CD4-positive, alpha-beta T cell treated with Interferon alpha-2 for 1 hour (primary cell): ENCODE data around the gene CDKN1A.
A peak's percentile ranks its signal among the peaks of the same experiment; 100 is the strongest.
"Not testable (repeated sequence)": the region's sequence is repeated elsewhere in the genome, so short reads cannot be mapped to it uniquely, and the experiment has no call there.

Experiments
- DNase-seq, 2 donors: peaks; one replicate each; pipeline ENCODE4 v3.0.0-alpha.2; 2020 to 2022

Gene CDKN1A

GRCh38 chr6:36722879-36723278 is 44.4 kb downstream of the CDKN1A start:
- DNase-seq = no peak

- DNase-seq = not testable (repeated sequence)
Observed at GRCh38 chr6:36723992-36724391, 45.5 kb downstream of the CDKN1A start.

GRCh38 chr6:36724514-36725390 is 46.2 kb downstream of the CDKN1A start:
- peak; percentile 33 to 49 for DNase-seq

GRCh38 chr6:36725581-36725980 is 47.1 kb downstream of the CDKN1A start:
- DNase-seq = no peak

GRCh38 chr6:36727505-36728021 is 49.0 kb downstream of the CDKN1A start:
- peak in 1 of 2 donors; percentile 17 for DNase-seq

GRCh38 chr6:36728289-36729160 is 50.0 kb downstream of the CDKN1A start:
- DNase-seq = no peak

- no peak for DNase-seq
Observed at GRCh38 chr6:36729161-36729524, 50.6 kb downstream of the CDKN1A start.

GRCh38 chr6:36730424-36731380 is 52.2 kb downstream of the CDKN1A start:
- no peak for DNase-seq

- no peak for DNase-seq
Observed at GRCh38 chr6:36731622-36732310, 53.3 kb downstream of the CDKN1A start.

- DNase-seq = no peak
Observed at GRCh38 chr6:36733300-36733699, 54.8 kb downstream of the CDKN1A start.

GRCh38 chr6:36734486-36735060 is 56.1 kb downstream of the CDKN1A start:
- no peak for DNase-seq

GRCh38 chr6:36735110-36736071 is 56.9 kb downstream of the CDKN1A start:
- peak; percentile 58 to 74 for DNase-seq
